Loucy (cell line): ENCODE measurements around the gene TMPRSS2.

ENCODE experiments used
- H2AFZ ChIP-seq: fragments of 200-600 bp; sonication (generic); 2 replicates; pipeline ENCODE4 v1.6.0; 2016; ENCODE audit warnings: antibody characterized with exemption, mild to moderate bottlenecking, low read length, moderate library complexity
- H3F3A ChIP-seq: fragments of 200-600 bp; 2 replicates; pipeline ENCODE4 v1.6.0; 2016; ENCODE audit warnings: antibody characterized with exemption, low read depth, mild to moderate bottlenecking
- H3K27me3 ChIP-seq: fragments of 200-600 bp; sonication (generic); 2 replicates; pipeline ENCODE4 v1.6.1; 2014; ENCODE audit warnings: low read length, mild to moderate bottlenecking; ENCODE audit not compliant: insufficient read depth, poor library complexity, severe bottlenecking
- H3K36me3 ChIP-seq: fragments of 200-600 bp; sonication (generic); 2 replicates; pipeline ENCODE4 v1.6.1; 2016; ENCODE audit warnings: low read length; ENCODE audit not compliant: insufficient read depth
- H3K4me1 ChIP-seq: fragments of 200-600 bp; sonication (generic); 2 replicates; pipeline ENCODE4 v1.5.1; 2014; ENCODE audit warnings: low read length, mild to moderate bottlenecking; ENCODE audit not compliant: insufficient read depth, poor library complexity, severe bottlenecking
- H3K4me2 ChIP-seq: fragments of 200-600 bp; sonication (generic); 2 replicates; pipeline ENCODE4 v1.6.0; 2014; ENCODE audit warnings: antibody characterized with exemption, low read length, low read depth, mild to moderate bottlenecking; ENCODE audit not compliant: poor library complexity, severe bottlenecking
- H3K4me3 ChIP-seq: fragments of 200-600 bp; sonication (generic); 2 replicates; pipeline ENCODE4 v1.5.1; 2014; ENCODE audit warnings: low read length, mild to moderate bottlenecking, mixed read lengths; ENCODE audit not compliant: poor library complexity, severe bottlenecking
- H3K79me2 ChIP-seq: fragments of 200-600 bp; sonication (generic); 2 replicates; pipeline ENCODE4 v1.6.1; 2014; ENCODE audit warnings: low read length; ENCODE audit not compliant: insufficient read depth
- H3K9ac ChIP-seq: fragments of 200-600 bp; sonication (generic); 2 replicates; pipeline ENCODE4 v1.6.0; 2014; ENCODE audit warnings: mild to moderate bottlenecking, low read depth, low read length, moderate library complexity; ENCODE audit not compliant: poor library complexity, severe bottlenecking
- H3K9me2 ChIP-seq: fragments of 200-600 bp; sonication (generic); replicated peaks from 2 replicates; pipeline ENCODE4 v1.6.1; 2016; ENCODE audit warnings: low read depth, low read length, mixed read lengths
- H3K9me3 ChIP-seq: fragments of 200-600 bp; sonication (generic); 2 replicates; pipeline ENCODE4 v1.6.1; 2014; ENCODE audit warnings: mild to moderate bottlenecking, antibody characterized with exemption, low read length, low read depth; ENCODE audit not compliant: insufficient read depth
- H4K20me1 ChIP-seq: fragments of 200-600 bp; sonication (generic); 2 replicates; pipeline ENCODE4 v1.6.0; 2014; ENCODE audit warnings: antibody characterized with exemption, low read length, mild to moderate bottlenecking; ENCODE audit not compliant: insufficient read depth, poor library complexity, severe bottlenecking
- CTCF ChIP-seq: fragments of 200-600 bp; sonication (generic); conservative IDR thresholded peaks from 2 replicates; pipeline ENCODE4 v1.5.1; 2014; ENCODE audit warnings: mild to moderate bottlenecking, antibody characterized with exemption, low read length
- EZH2phosphoT487 ChIP-seq: fragments of 200-600 bp; IDR thresholded peaks from 2 replicates; pipeline ENCODE4 v1.6.1; 2018; ENCODE audit warnings: antibody characterized with exemption, mild to moderate bottlenecking, moderate library complexity, borderline replicate concordance

Gene TMPRSS2

GRCh38 chr21:41499920-41500319 lies 8.0 kb downstream of the TMPRSS2 start:
- H3K9me2 ChIP-seq: no peaks in the 10 kb centered on the region
- no peak overlapping the region for H3K9ac ChIP-seq
- no peaks in the 10 kb centered on the region for H3K4me1 ChIP-seq
- no peaks in the 10 kb centered on the region for H4K20me1 ChIP-seq
- TF ChIP-seq CTCF (no peak), EZH2phosphoT487 (no peak)
- H3K27me3 ChIP-seq: no peaks in the 10 kb centered on the region
- H3F3A ChIP-seq: no peaks in the 10 kb centered on the region
- H3K79me2 ChIP-seq: no peaks in the 10 kb centered on the region
- no peak overlapping the region for H3K4me2 ChIP-seq
- no peak overlapping the region for H2AFZ ChIP-seq
- no peaks in the 10 kb centered on the region for H3K9me3 ChIP-seq
- H3K4me3 ChIP-seq: no peak overlapping the region
- H3K36me3 ChIP-seq: no peaks in the 10 kb centered on the region

- H3K79me2 ChIP-seq: no peaks in the 10 kb centered on the region
- no peaks in the 10 kb centered on the region for H3F3A ChIP-seq
- no peak overlapping the region for H3K9ac ChIP-seq
- H2AFZ ChIP-seq: no peak overlapping the region
- no peak overlapping the region for H3K4me3 ChIP-seq
- no peaks in the 10 kb centered on the region for H3K9me2 ChIP-seq
- TF ChIP-seq EZH2phosphoT487 (no peak), CTCF (no peak)
- no peak overlapping the region for H3K4me2 ChIP-seq
- H3K9me3 ChIP-seq: no peaks in the 10 kb centered on the region
- no peaks in the 10 kb centered on the region for H3K36me3 ChIP-seq
- no peaks in the 10 kb centered on the region for H4K20me1 ChIP-seq
- no peaks in the 10 kb centered on the region for H3K27me3 ChIP-seq
- H3K4me1 ChIP-seq: no peaks in the 10 kb centered on the region
Observed at GRCh38 chr21:41497788-41498187, 10.2 kb downstream of the TMPRSS2 start.

GRCh38 chr21:41497008-41497407 lies 10.9 kb downstream of the TMPRSS2 start:
- no peaks in the 10 kb centered on the region for H3K79me2 ChIP-seq
- H4K20me1 ChIP-seq: no peaks in the 10 kb centered on the region
- H3F3A ChIP-seq: no peaks in the 10 kb centered on the region
- H3K9ac ChIP-seq: no peak overlapping the region
- no peaks in the 10 kb centered on the region for H3K4me1 ChIP-seq
- H3K9me3 ChIP-seq: no peaks in the 10 kb centered on the region
- no peaks in the 10 kb centered on the region for H3K27me3 ChIP-seq
- H3K4me3 ChIP-seq: no peak overlapping the region
- no peak for TF ChIP-seq EZH2phosphoT487
- TF ChIP-seq CTCF: no peak
- no peaks in the 10 kb centered on the region for H3K36me3 ChIP-seq
- H3K4me2 ChIP-seq: no peak overlapping the region
- no peaks in the 10 kb centered on the region for H3K9me2 ChIP-seq
- H2AFZ ChIP-seq: no peak overlapping the region
